ENCODE data around the gene PLPP7. TPM values are rescaled to one million over a fixed set of nuclear protein-coding genes. Genes with fewer than 3 reads are reported as not detected.

Gene PLPP7
- polyA plus RNA-seq, 1 donor from 2014 or later: 0.87 TPM

- H3K27ac ChIP-seq (ENCODE audit: low read length): no peak overlapping the region
- TF ChIP-seq POLR2AphosphoS5 (IDR thresholded peaks at IDR 0.05) (no peak), EZH2 (IDR thresholded peaks at IDR 0.05; ENCODE audit: borderline replicate concordance, insufficient read depth, low read length, poor library complexity, severe bottlenecking) (no peak), SMC3 (conservative IDR thresholded peaks at IDR 0.05; ENCODE audit: poor library complexity) (no peak), MXI1 (conservative IDR thresholded peaks at IDR 0.05; ENCODE audit: poor library complexity, severe bottlenecking) (no peak), TAF1 (IDR thresholded peaks at IDR 0.05; ENCODE audit: low read depth) (no peak), REST (IDR thresholded peaks at IDR 0.05; ENCODE audit: borderline replicate concordance) (no peak), EP300 (conservative IDR thresholded peaks at IDR 0.05; ENCODE audit: poor library complexity, severe bottlenecking) (no peak), CTCF (IDR thresholded peaks at IDR 0.05; ENCODE audit: poor library complexity, severe bottlenecking) (no peak), RAD21 (conservative IDR thresholded peaks at IDR 0.05) (no peak)
- H3K4me2 ChIP-seq (ENCODE audit: low read length): no peak overlapping the region
- H3K4me3 ChIP-seq (ENCODE audit: low read length): no peak overlapping the region
- H2AFZ ChIP-seq (ENCODE audit: low read depth, low read length): no peak overlapping the region
- no peaks in the 10 kb centered on the region for H3K79me2 ChIP-seq (replicated peaks; ENCODE audit: insufficient read depth, low read length)
- H4K20me1 ChIP-seq (ENCODE audit: insufficient read depth): no peaks in the 10 kb centered on the region
- H3K9ac ChIP-seq (ENCODE audit: low read length): no peak overlapping the region
- no peaks in the 10 kb centered on the region for H3K9me3 ChIP-seq (ENCODE audit: low read length)
- no peaks in the 10 kb centered on the region for H3F3A ChIP-seq (ENCODE audit: insufficient read depth, low read length, poor library complexity, severe bottlenecking)
- H3K27me3 ChIP-seq (ENCODE audit: insufficient read depth, low read depth, low read length): no peaks in the 10 kb centered on the region
- H3K9me2 ChIP-seq (ENCODE audit: insufficient read depth, low read length): no peaks in the 10 kb centered on the region
- H3K36me3 ChIP-seq (ENCODE audit: insufficient read depth, low read length): no peaks in the 10 kb centered on the region
These were observed 8.8 kb downstream of the PLPP7 start for GRCh38 chr9:131298341-131298740.

- Histone ChIP-seq H4K20me1 (ENCODE audit: insufficient read depth) (no peaks in the 10 kb centered on the region), H3K9me3 (ENCODE audit: low read length) (no peaks in the 10 kb centered on the region), H3K79me2 (replicated peaks; ENCODE audit: insufficient read depth, low read length) (no peaks in the 10 kb centered on the region), H3K4me2 (ENCODE audit: low read length) (no peak overlapping the region), H3K4me3 (ENCODE audit: low read length) (no peak overlapping the region), H3K9ac (ENCODE audit: low read length) (no peak overlapping the region), H3K36me3 (ENCODE audit: insufficient read depth, low read length) (no peaks in the 10 kb centered on the region), H2AFZ (ENCODE audit: low read depth, low read length) (no peak overlapping the region), H3F3A (ENCODE audit: insufficient read depth, low read length, poor library complexity, severe bottlenecking) (no peaks in the 10 kb centered on the region), H3K27ac (ENCODE audit: low read length) (no peak overlapping the region), H3K9me2 (ENCODE audit: insufficient read depth, low read length) (no peaks in the 10 kb centered on the region), H3K27me3 (ENCODE audit: insufficient read depth, low read depth, low read length) (no peaks in the 10 kb centered on the region)
- TF ChIP-seq RAD21 (conservative IDR thresholded peaks at IDR 0.05) (no peak), MXI1 (conservative IDR thresholded peaks at IDR 0.05; ENCODE audit: poor library complexity, severe bottlenecking) (no peak), SMC3 (conservative IDR thresholded peaks at IDR 0.05; ENCODE audit: poor library complexity) (no peak), POLR2AphosphoS5 (IDR thresholded peaks at IDR 0.05) (no peak), TAF1 (IDR thresholded peaks at IDR 0.05; ENCODE audit: low read depth) (no peak), EZH2 (IDR thresholded peaks at IDR 0.05; ENCODE audit: borderline replicate concordance, insufficient read depth, low read length, poor library complexity, severe bottlenecking) (no peak), EP300 (conservative IDR thresholded peaks at IDR 0.05; ENCODE audit: poor library complexity, severe bottlenecking) (no peak), CTCF (IDR thresholded peaks at IDR 0.05; ENCODE audit: poor library complexity, severe bottlenecking) (no peak), REST (IDR thresholded peaks at IDR 0.05; ENCODE audit: borderline replicate concordance) (no peak)
These were observed 9.3 kb downstream of the PLPP7 start for GRCh38 chr9:131298816-131299215.
